HPDE6-E6E7 (cell line): Measurements from ENCODE around the gene TMEM18.
"Not testable (repeated sequence)": the region's sequence is repeated elsewhere in the genome, so short reads cannot be mapped to it uniquely, and the experiment has no call there.

Experiments
- DNase-seq: peaks from one replicate; pipeline ENCODE4 v3.0.0; 2011; ENCODE audit warnings: missing footprints; ENCODE audit errors: extremely low spot score

The TMEM18 gene

GRCh38 chr2:677056-677958 is at the start of gene TMEM18:
TMEM18 (minus strand) TSS chr2:677406; CDS start chr2:677345, 61 bp downstream.
- DNase-seq, result peak; percentile 81

GRCh38 chr2:726169-726568 is 49.0 kb upstream of the TMEM18 start:
- no peak for DNase-seq

GRCh38 chr2:725468-725867 is 48.3 kb upstream of the TMEM18 start:
- DNase-seq, result no peak

GRCh38 chr2:723761-724160 is 46.6 kb upstream of the TMEM18 start:
- DNase-seq, result no peak

GRCh38 chr2:720842-721241 is 43.6 kb upstream of the TMEM18 start:
- DNase-seq, result no peak

- DNase-seq, result no peak
Observed at GRCh38 chr2:719734-720133, 42.5 kb upstream of the TMEM18 start.

GRCh38 chr2:719191-719590 is 42.0 kb upstream of the TMEM18 start:
- DNase-seq, result no peak

GRCh38 chr2:717661-718060 is 40.5 kb upstream of the TMEM18 start:
- no peak for DNase-seq

GRCh38 chr2:715854-716560 is 38.8 kb upstream of the TMEM18 start:
- DNase-seq, result no peak

GRCh38 chr2:715038-715437 is 37.8 kb upstream of the TMEM18 start:
- DNase-seq, result no peak

- no peak for DNase-seq
Observed at GRCh38 chr2:714005-714741, 37.0 kb upstream of the TMEM18 start.

- DNase-seq, result no peak
Observed at GRCh38 chr2:710867-711665, 33.9 kb upstream of the TMEM18 start.

- DNase-seq, result no peak
Observed at GRCh38 chr2:709138-709765, 32.0 kb upstream of the TMEM18 start.

GRCh38 chr2:708667-709066 is 31.5 kb upstream of the TMEM18 start:
- no peak for DNase-seq

- no peak for DNase-seq
Observed at GRCh38 chr2:705971-706511, 28.8 kb upstream of the TMEM18 start.

GRCh38 chr2:702765-703164 is 25.6 kb upstream of the TMEM18 start:
- DNase-seq, result not testable (repeated sequence)

GRCh38 chr2:696999-697627 is 19.9 kb upstream of the TMEM18 start:
- no peak for DNase-seq

GRCh38 chr2:696463-696862 is 19.3 kb upstream of the TMEM18 start:
- DNase-seq, result no peak

- no peak for DNase-seq
Observed at GRCh38 chr2:694906-695510, 17.8 kb upstream of the TMEM18 start.

- DNase-seq, result no peak
Observed at GRCh38 chr2:694174-694573, 17.0 kb upstream of the TMEM18 start.
